Mucosa of rectum (tissue), 2 donors: ENCODE results near the gene TMEM18.

Source experiments
- H3K27ac ChIP-seq, 2 donors: one replicate each; pipeline ENCODE4 v1.7.0; 2013; ENCODE audit warnings: inconsistent platforms in 2 of 2, low read depth in 2 of 2, low read length in 2 of 2
- H3K27me3 ChIP-seq, 2 donors: one replicate each; pipeline ENCODE4 v1.7.0; 2013; ENCODE audit warnings: low read length in 2 of 2; ENCODE audit not compliant: control insufficient read depth in 2 of 2, insufficient read depth in 2 of 2
- H3K36me3 ChIP-seq, 2 donors: one replicate each; pipeline ENCODE4 v1.7.0; 2013; ENCODE audit warnings: low read length in 2 of 2; ENCODE audit not compliant: control insufficient read depth in 2 of 2, insufficient read depth in 2 of 2
- H3K4me1 ChIP-seq, 2 donors: one replicate each; pipeline ENCODE4 v1.7.0; 2013; ENCODE audit warnings: low read length in 2 of 2, mild to moderate bottlenecking in 1 of 2; ENCODE audit not compliant: control insufficient read depth in 2 of 2, insufficient read depth in 2 of 2
- H3K4me3 ChIP-seq, 2 donors: one replicate each; pipeline ENCODE4 v1.7.0; 2013; ENCODE audit warnings: low read length in 2 of 2
- H3K9ac ChIP-seq, 2 donors: one replicate each; pipeline ENCODE4 v1.7.0; 2013; ENCODE audit warnings: low read length in 2 of 2, low read depth in 1 of 2, mild to moderate bottlenecking in 1 of 2
- H3K9me3 ChIP-seq, 2 donors: one replicate each; pipeline ENCODE4 v1.7.0; 2013; ENCODE audit warnings: low read length in 2 of 2; ENCODE audit not compliant: control insufficient read depth in 2 of 2
- donor health status: healthy.
- donor health status: Normal muscosa, but diverticular disease.

The TMEM18 gene

GRCh38 chr2:677056-677958 lies at the start of gene TMEM18:
TSS of gene TMEM18 (minus strand) at chr2:677406. CDS start at chr2:677345, 61 bp downstream.
- H3K9ac ChIP-seq: peak within 1 kb of the TSS; percentile 97 to 100
- H3K4me3 ChIP-seq: peak within 1 kb of the TSS; percentile 96 to 97
- peaks cover 10 to 17% of the 10 kb centered on the region in 2 donors for H3K36me3 ChIP-seq
- H3K27me3 ChIP-seq: no peaks in the 10 kb centered on the region
- H3K4me1 ChIP-seq: peaks cover 5 to 12% of the 10 kb centered on the region in 2 donors
- peak within 1 kb of the TSS; percentile 99 to 100 for H3K27ac ChIP-seq
- H3K9me3 ChIP-seq: no peaks in the 10 kb centered on the region

GRCh38 chr2:726169-726568 lies 49.0 kb upstream of the TMEM18 start:
- no peaks in the 10 kb centered on the region for H3K36me3 ChIP-seq
- no peaks in the 10 kb centered on the region for H3K4me1 ChIP-seq
- no peaks in the 10 kb centered on the region for H3K27me3 ChIP-seq
- no peak overlapping the region for H3K9ac ChIP-seq
- no peak overlapping the region for H3K4me3 ChIP-seq
- no peaks in the 10 kb centered on the region for H3K9me3 ChIP-seq
- H3K27ac ChIP-seq: no peak overlapping the region

GRCh38 chr2:725468-725867 lies 48.3 kb upstream of the TMEM18 start:
- Histone ChIP-seq H3K36me3 (no peaks in the 10 kb centered on the region), H3K4me1 (no peaks in the 10 kb centered on the region), H3K27ac (no peak overlapping the region), H3K4me3 (no peak overlapping the region), H3K9ac (no peak overlapping the region), H3K9me3 (no peaks in the 10 kb centered on the region), H3K27me3 (no peaks in the 10 kb centered on the region)

- Histone ChIP-seq H3K36me3 (no peaks in the 10 kb centered on the region), H3K4me1 (no peaks in the 10 kb centered on the region), H3K4me3 (no peak overlapping the region), H3K27me3 (no peaks in the 10 kb centered on the region), H3K9ac (no peak overlapping the region), H3K9me3 (no peaks in the 10 kb centered on the region), H3K27ac (no peak overlapping the region)
These were observed 46.6 kb upstream of the TMEM18 start for GRCh38 chr2:723761-724160.

- Histone ChIP-seq H3K4me3 (no peak overlapping the region), H3K9me3 (no peaks in the 10 kb centered on the region)
These were observed 43.6 kb upstream of the TMEM18 start for GRCh38 chr2:720842-721241.

DNA sequence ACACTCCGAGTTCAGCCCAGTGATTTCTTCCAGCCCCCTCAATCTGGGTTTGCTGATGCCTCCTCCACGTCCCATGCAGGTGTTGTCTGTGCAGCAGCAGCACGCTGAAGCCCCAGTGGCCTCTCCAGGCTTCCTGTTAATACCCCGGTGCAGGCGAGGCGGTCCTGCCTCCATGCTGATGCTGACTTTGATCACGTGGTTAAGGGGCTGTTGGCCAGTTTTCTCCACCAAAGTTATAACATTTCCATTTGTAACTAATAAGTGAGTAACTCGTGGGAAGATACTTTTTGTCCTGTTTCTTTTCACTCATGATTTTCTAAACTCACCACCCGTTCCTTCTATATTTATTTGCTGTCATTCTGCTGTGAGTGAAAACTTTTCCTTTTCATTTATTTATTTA lies 42.5 kb upstream of the TMEM18 start:
- no peaks in the 10 kb centered on the region for H3K27me3 ChIP-seq
- H3K9me3 ChIP-seq: no peaks in the 10 kb centered on the region
- H3K4me3 ChIP-seq: no peak overlapping the region
- H3K4me1 ChIP-seq: no peaks in the 10 kb centered on the region
- no peak overlapping the region for H3K9ac ChIP-seq
- no peaks in the 10 kb centered on the region for H3K36me3 ChIP-seq
- H3K27ac ChIP-seq: no peak overlapping the region

More at GRCh38 chr2:720842-721241, 43.6 kb upstream of the TMEM18 start:
- H3K27ac ChIP-seq: no peak overlapping the region
- H3K4me1 ChIP-seq: no peaks in the 10 kb centered on the region
- no peaks in the 10 kb centered on the region for H3K27me3 ChIP-seq
- no peak overlapping the region for H3K9ac ChIP-seq
- no peaks in the 10 kb centered on the region for H3K36me3 ChIP-seq

DNA sequence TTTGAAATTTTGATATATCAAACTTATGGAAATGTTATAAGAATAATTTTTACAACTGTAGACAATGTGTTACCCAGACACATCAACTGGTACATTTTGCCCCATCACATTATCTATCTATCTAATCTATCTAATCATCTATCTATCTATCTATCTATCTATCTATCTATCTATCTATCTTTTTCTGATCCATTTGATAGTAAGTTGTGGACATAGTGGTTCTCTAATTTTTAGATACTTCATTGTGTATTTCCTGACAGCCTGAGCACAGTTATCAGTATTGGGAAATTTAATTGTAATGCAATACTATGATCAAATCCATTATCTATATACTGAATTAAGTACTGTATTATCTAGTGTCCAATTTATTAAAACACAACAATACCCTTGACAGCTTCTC lies 42.0 kb upstream of the TMEM18 start:
- H3K36me3 ChIP-seq: no peaks in the 10 kb centered on the region
- no peak overlapping the region for H3K4me3 ChIP-seq
- H3K27ac ChIP-seq: no peak overlapping the region
- no peak overlapping the region for H3K9ac ChIP-seq
- H3K27me3 ChIP-seq: no peaks in the 10 kb centered on the region
- H3K4me1 ChIP-seq: no peaks in the 10 kb centered on the region
- H3K9me3 ChIP-seq: no peaks in the 10 kb centered on the region

- Histone ChIP-seq H3K4me3 (no peak overlapping the region), H3K27me3 (peaks cover 0 to under 1% of the 10 kb centered on the region in 2 donors), H3K4me1 (no peaks in the 10 kb centered on the region), H3K27ac (no peak overlapping the region), H3K9me3 (no peaks in the 10 kb centered on the region), H3K36me3 (no peaks in the 10 kb centered on the region), H3K9ac (no peak overlapping the region)
These were observed 40.5 kb upstream of the TMEM18 start for GRCh38 chr2:717661-718060.

DNA sequence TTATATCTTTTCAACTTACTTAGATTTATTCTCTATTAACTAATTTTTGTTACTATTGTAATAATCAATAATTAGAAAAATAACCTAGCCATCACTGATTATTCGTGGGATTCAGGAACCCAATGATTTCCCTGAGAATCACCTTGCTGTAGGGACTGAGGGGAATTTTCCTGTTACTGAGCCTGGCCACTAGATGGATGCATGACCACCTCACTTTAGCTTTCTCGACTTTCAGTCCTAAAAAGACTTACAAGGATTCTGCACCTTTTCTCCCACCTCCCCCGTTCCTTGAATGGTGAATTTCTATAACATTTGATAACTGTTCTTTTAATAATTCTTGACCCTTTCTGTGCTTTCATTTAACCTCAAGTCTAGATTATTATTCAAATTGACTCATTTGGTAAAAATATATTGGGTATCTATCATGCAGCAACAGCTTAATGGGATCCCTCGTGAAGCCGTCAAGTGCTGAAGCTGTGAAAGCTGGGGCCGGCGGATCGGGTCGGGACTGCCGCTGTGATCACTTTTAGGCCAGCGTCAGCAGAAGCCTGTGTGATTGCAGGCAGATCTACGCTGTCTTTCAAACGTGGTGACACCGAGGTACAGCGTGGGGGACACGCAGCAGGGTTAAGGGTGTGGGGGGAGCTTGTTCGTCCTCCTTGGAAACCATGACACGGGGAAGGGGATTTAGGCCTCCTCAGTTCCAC lies 38.8 kb upstream of the TMEM18 start:
- Histone ChIP-seq H3K27ac (no peak overlapping the region), H3K4me3 (no peak overlapping the region), H3K4me1 (no peaks in the 10 kb centered on the region), H3K9ac (no peak overlapping the region), H3K36me3 (no peaks in the 10 kb centered on the region), H3K9me3 (no peaks in the 10 kb centered on the region), H3K27me3 (peaks cover 3 to 5% of the 10 kb centered on the region in 2 donors)

DNA sequence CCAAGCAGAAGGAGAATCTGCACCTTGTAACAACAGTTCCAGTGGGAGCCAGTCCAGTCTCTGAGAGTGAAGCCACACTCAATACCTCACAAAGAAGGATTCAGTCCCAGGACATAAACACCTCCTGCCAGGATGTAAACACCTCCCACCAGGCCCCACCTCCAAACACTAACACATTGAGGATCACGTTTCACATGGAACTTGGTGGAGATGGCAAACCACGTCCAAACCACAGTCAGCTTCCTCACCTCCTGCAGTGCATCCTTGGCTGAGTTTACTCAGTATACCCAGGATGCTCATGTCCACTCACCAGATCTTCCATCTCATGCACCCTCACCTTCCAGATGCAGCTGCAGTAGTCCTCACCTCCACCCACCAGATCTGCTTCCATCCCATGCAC lies 37.8 kb upstream of the TMEM18 start:
- no peak overlapping the region for H3K27ac ChIP-seq
- no peaks in the 10 kb centered on the region for H3K36me3 ChIP-seq
- H3K9ac ChIP-seq: no peak overlapping the region
- H3K4me3 ChIP-seq: no peak overlapping the region
- H3K9me3 ChIP-seq: no peaks in the 10 kb centered on the region
- H3K4me1 ChIP-seq: no peaks in the 10 kb centered on the region
- peaks cover 3 to 5% of the 10 kb centered on the region in 2 donors for H3K27me3 ChIP-seq
